K562 (cell line): ENCODE results near the gene NDP.

Experiments
- JUNB ChIP-seq: fragments of 450-650 bp; formaldehyde crosslinking; conservative IDR thresholded peaks from 2 replicates; pipeline ENCODE4 v1.4.0; 2020; ENCODE audit warnings: mild to moderate bottlenecking
- KLF1 ChIP-seq: fragments of 450-650 bp; IDR thresholded peaks from 2 replicates; pipeline ENCODE4 v1.6.1; 2016; ENCODE audit warnings: missing genetic modification characterization, missing compliant biosample characterization
- KLF13 ChIP-seq: fragments of 450-650 bp; IDR thresholded peaks from 2 replicates; pipeline ENCODE4 v1.6.1; 2016; ENCODE audit warnings: missing genetic modification characterization, low read depth, mild to moderate bottlenecking, missing compliant biosample characterization, moderate library complexity, borderline replicate concordance
- MAZ ChIP-seq, 2 experiments: fragments of 450-650 bp in 1 of 2; sonication (generic) in 1 of 2; formaldehyde crosslinking; IDR thresholded peaks in 1 of 2; conservative IDR thresholded peaks in 1 of 2; 2 replicates each; pipeline versions ENCODE4 v1.4.0 to v1.5.0; 2020; ENCODE audit warnings: mild to moderate bottlenecking in 1 of 2, missing genetic modification reagents in 1 of 2
- POLR2A ChIP-seq: fragments of 450-650 bp; conservative IDR thresholded peaks from 2 replicates; pipeline ENCODE4 v1.6.1; 2016
- RHOXF2B ChIP-seq: fragments of 250-450 bp; sonication (Bioruptor Pico); conservative IDR thresholded peaks from 2 replicates; pipeline ENCODE4 v1.5.1; 2021
- TEAD2 ChIP-seq: fragments of 450-650 bp; IDR thresholded peaks from 2 replicates; pipeline ENCODE4 v1.6.1; 2016; ENCODE audit warnings: missing genetic modification characterization, control low read depth, missing compliant biosample characterization
- YY1 ChIP-seq, 3 experiments: IDR thresholded peaks; 2 replicates each; pipeline ENCODE4 v1.6.1; 2011; ENCODE audit warnings: low read length in 2 of 3, mild to moderate bottlenecking in 2 of 3, moderate library complexity in 2 of 3, borderline replicate concordance in 1 of 3, control low read depth in 1 of 3, low read depth in 1 of 3; ENCODE audit not compliant: insufficient read depth in 3 of 3, insufficient replicate concordance in 2 of 3, control insufficient read depth in 1 of 3, insufficient read length in 1 of 3; ENCODE audit errors: extremely low read depth in 1 of 3
- ZC3H8 ChIP-seq: fragments of 450-650 bp; IDR thresholded peaks from 2 replicates; pipeline ENCODE4 v1.6.1; 2017
- ZFP30 ChIP-seq: fragments of 250-450 bp; sonication (Bioruptor Pico); IDR thresholded peaks from 2 replicates; pipeline ENCODE4 v1.8.0; 2022; ENCODE audit warnings: moderate library complexity, mild to moderate bottlenecking, inconsistent platforms, borderline replicate concordance
- ZNF24 ChIP-seq: fragments of 450-650 bp; IDR thresholded peaks from 2 replicates; pipeline ENCODE4 v1.6.1; 2016

DNA sequence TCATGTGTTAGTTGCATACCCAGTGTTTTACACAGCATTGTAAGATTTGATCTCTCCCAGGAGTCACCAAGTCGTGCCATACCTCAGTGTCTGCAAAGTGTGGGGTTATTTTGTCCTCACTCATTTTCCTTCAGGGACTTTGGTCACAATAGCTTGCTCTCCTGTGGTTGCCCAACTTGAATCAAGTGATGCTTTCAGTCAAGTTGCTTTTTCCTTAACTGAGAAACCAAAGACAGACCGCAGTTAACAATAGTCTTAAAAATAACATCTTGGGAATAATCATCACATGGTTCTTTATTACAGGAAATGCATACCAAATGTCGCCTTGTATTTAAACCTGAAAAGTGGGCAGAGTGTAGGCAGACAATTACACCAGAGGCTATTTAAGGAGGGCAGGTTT, 44.5 kb upstream of the NDP start:
- no peak for TF ChIP-seq KLF13 (tag)
- TF ChIP-seq YY1 (IDR thresholded peaks at IDR 0.05; ENCODE audit: borderline replicate concordance in 1 of 3, control insufficient read depth in 1 of 3, extremely low read depth in 1 of 3, insufficient read depth in 3 of 3, insufficient read length in 1 of 3, insufficient replicate concordance in 2 of 3, low read depth in 1 of 3, low read length in 2 of 3) = no peak
- no peak for TF ChIP-seq RHOXF2B (CRISPR knock-in tag)
- no peak for TF ChIP-seq MAZ (CRISPR knock-in tag; conservative IDR thresholded peaks at IDR 0.05 in 1 of 2, IDR thresholded peaks at IDR 0.05 in 1 of 2)
- TF ChIP-seq TEAD2 (tag) = no peak
- TF ChIP-seq POLR2A = no peak
- TF ChIP-seq ZC3H8 = no peak
- TF ChIP-seq ZNF24 = no peak
- no peak for TF ChIP-seq JUNB (CRISPR knock-in tag)
- TF ChIP-seq KLF1 = no peak
- TF ChIP-seq ZFP30 (CRISPR knock-in tag) = no peak
